Neural cell (in vitro differentiated cells): ENCODE results near the gene DZIP1. TPM values are rescaled to one million over a fixed set of nuclear protein-coding genes. Genes with fewer than 3 reads are reported as not detected.

ENCODE experiments used
- H2AFZ ChIP-seq: fragments of 200-600, 300-800 bp; sonication (generic), shearing (Covaris generic); 2 replicates; pipeline ENCODE4 v1.6.0; 2014; ENCODE audit warnings: low read depth, mild to moderate bottlenecking, antibody characterized with exemption, low read length, moderate library complexity
- H3F3A ChIP-seq: fragments of 200-600 bp; shearing (Covaris generic); 2 replicates; pipeline ENCODE4 v1.6.1; 2016; ENCODE audit warnings: mild to moderate bottlenecking, moderate library complexity, mixed read lengths, antibody characterized with exemption, low read length; ENCODE audit not compliant: insufficient read depth, poor library complexity, severe bottlenecking
- H3K27ac ChIP-seq: fragments of 200-600, 300-800 bp; sonication (generic), shearing (Covaris generic); 2 replicates; pipeline ENCODE4 v1.5.1; 2014; ENCODE audit warnings: mild to moderate bottlenecking, low read length, moderate library complexity
- H3K27me3 ChIP-seq: fragments of 300-800, 200-600 bp; sonication (generic), shearing (Covaris generic); 2 replicates; pipeline ENCODE4 v1.6.0; 2014; ENCODE audit warnings: mild to moderate bottlenecking, low read depth, low read length, moderate library complexity; ENCODE audit not compliant: insufficient read depth
- H3K36me3 ChIP-seq: fragments of 300-800, 200-600 bp; sonication (generic), shearing (Covaris generic); 2 replicates; pipeline ENCODE4 v1.5.1; 2014; ENCODE audit warnings: mild to moderate bottlenecking, antibody characterized with exemption, low read length, moderate library complexity; ENCODE audit not compliant: insufficient read depth
- H3K4me2 ChIP-seq: fragments of 300-800, 200-600 bp; sonication (generic), shearing (Covaris generic); 2 replicates; pipeline ENCODE4 v1.6.0; 2014; ENCODE audit warnings: mild to moderate bottlenecking, low read length
- H3K4me3 ChIP-seq: fragments of 300-800, 200-600 bp; sonication (generic), shearing (Covaris generic); 2 replicates; pipeline ENCODE4 v1.5.1; 2014; ENCODE audit warnings: mild to moderate bottlenecking, low read length, moderate library complexity
- H3K79me2 ChIP-seq: fragments of 200-600 bp; shearing (Covaris generic); replicated peaks from 2 replicates; pipeline ENCODE4 v1.6.0; 2014; ENCODE audit warnings: mild to moderate bottlenecking, low read length, moderate library complexity; ENCODE audit not compliant: insufficient read depth
- H3K9ac ChIP-seq: fragments of 300-800, 200-600 bp; sonication (generic), shearing (Covaris generic); 2 replicates; pipeline ENCODE4 v1.6.1; 2016; ENCODE audit warnings: mild to moderate bottlenecking, low read length, mixed read lengths
- H3K9me2 ChIP-seq: fragments of 200-600 bp; shearing (Covaris generic); 2 replicates; pipeline ENCODE4 v1.6.1; 2016; ENCODE audit warnings: mild to moderate bottlenecking, low read length, mixed read lengths; ENCODE audit not compliant: insufficient read depth
- H3K9me3 ChIP-seq: fragments of 200-600, 300-800 bp; sonication (generic), shearing (Covaris generic); 2 replicates; pipeline ENCODE4 v1.6.1; 2016; ENCODE audit warnings: mild to moderate bottlenecking, mixed run types, low read length, moderate library complexity, mixed read lengths
- H4K20me1 ChIP-seq: fragments of 200-600 bp; shearing (Covaris generic); 2 replicates; pipeline ENCODE4 v1.6.1; 2016; ENCODE audit warnings: mild to moderate bottlenecking, mixed run types; ENCODE audit not compliant: insufficient read depth
- EP300 ChIP-seq: fragments of 450-650 bp; conservative IDR thresholded peaks from 2 replicates; pipeline ENCODE4 v1.6.1; 2014; ENCODE audit warnings: antibody characterized with exemption, mild to moderate bottlenecking, moderate library complexity; ENCODE audit not compliant: poor library complexity, severe bottlenecking
- EZH2 ChIP-seq: fragments of 200-600, 300-800 bp; shearing (Covaris generic), sonication (generic); IDR thresholded peaks from 2 replicates; pipeline ENCODE4 v1.6.1; 2014; ENCODE audit warnings: antibody characterized with exemption, low read length, borderline replicate concordance, mild to moderate bottlenecking; ENCODE audit not compliant: insufficient read depth, poor library complexity, severe bottlenecking
- MXI1 ChIP-seq: fragments of 450-650 bp; conservative IDR thresholded peaks from 2 replicates; pipeline ENCODE4 v1.6.1; 2014; ENCODE audit warnings: antibody characterized with exemption, mild to moderate bottlenecking; ENCODE audit not compliant: poor library complexity, severe bottlenecking
- POLR2AphosphoS5 ChIP-seq: IDR thresholded peaks from 2 replicates; pipeline ENCODE4 v1.6.1; 2012
- RAD21 ChIP-seq: fragments of 450-650 bp; conservative IDR thresholded peaks from 2 replicates; pipeline ENCODE4 v1.6.1; 2014; ENCODE audit warnings: antibody characterized with exemption, mild to moderate bottlenecking, moderate library complexity
- SMC3 ChIP-seq: fragments of 450-650 bp; conservative IDR thresholded peaks from 2 replicates; pipeline ENCODE4 v1.6.1; 2014; ENCODE audit warnings: antibody characterized with exemption, mild to moderate bottlenecking, moderate library complexity; ENCODE audit not compliant: poor library complexity
- TAF1 ChIP-seq: IDR thresholded peaks from 2 replicates; pipeline ENCODE4 v1.6.1; 2012; ENCODE audit warnings: low read depth
- polyA plus RNA-seq: library from polyadenylated mRNA; depleted of rRNA; stranded (reverse); fragments of >200 nt; gene quantifications from 2 replicates; pipeline ENCODE4 v1.2.3, GENCODE V29; 2014
- TF ChIP-seq, protein P1 (sequence below): IDR thresholded peaks from 2 replicates; pipeline ENCODE4 v1.6.1; 2012; ENCODE audit warnings: borderline replicate concordance
- TF ChIP-seq, protein P2 (sequence below): fragments of 450-650 bp; IDR thresholded peaks from 2 replicates; pipeline ENCODE4 v1.5.1; 2014; ENCODE audit warnings: antibody characterized with exemption, mild to moderate bottlenecking, moderate library complexity; ENCODE audit not compliant: poor library complexity, severe bottlenecking

The DZIP1 gene
- polyA plus RNA-seq, 1 donor from 2014 or later: 35.3 TPM

DNA sequence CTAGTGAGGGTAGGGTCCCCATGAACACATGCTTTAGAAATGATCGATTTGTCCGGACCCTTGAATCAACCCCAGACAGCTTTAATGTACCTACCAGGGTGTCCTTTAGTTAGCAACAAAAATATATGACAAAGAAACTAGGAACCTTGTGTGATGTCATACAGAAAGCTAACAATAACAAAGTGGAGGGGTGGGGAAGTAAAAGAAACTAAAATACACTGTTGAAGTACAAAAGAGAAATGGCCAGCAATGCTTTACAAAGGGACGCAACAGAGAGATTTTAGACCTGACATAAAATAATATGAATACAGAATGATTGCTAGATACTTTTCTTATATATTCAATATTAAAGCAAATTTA is 40.0 kb downstream of the DZIP1 start:
- H2AFZ ChIP-seq: no peak overlapping the region
- no peaks in the 10 kb centered on the region for H3K79me2 ChIP-seq

DNA sequence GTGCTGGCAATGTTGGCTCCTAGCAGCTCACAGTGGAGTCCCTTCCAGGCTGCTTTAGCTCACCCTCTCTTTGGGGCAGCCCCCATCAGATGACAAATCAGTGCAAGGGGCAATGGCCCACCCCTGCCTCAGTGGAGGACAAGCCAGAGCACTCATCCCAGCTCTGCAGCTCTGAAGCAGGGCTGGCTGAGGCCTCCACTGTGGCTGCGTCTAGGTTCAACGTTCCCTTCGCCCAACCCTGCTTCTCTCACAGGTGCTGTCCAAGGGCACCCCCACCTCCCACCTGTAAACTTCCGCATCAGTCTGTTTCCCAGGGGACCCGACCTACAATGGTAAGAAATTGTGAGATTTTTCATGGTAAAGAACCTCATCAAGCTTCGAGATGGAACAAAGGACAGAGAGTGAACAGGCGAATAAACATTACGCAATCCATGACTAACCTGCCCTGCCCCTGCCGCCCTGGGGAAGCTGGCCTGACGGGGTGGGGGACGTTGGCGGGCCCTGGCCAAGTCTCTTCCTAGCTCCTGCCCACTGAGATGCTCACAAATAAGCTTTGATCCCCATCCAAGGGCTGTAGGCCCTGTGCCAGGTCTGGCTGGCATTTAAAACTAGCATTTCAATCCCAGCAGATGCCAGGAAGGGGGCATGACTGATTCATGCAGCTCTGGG is 40.5 kb downstream of the DZIP1 start:
- Histone ChIP-seq H3F3A (no peaks in the 10 kb centered on the region), H3K36me3 (no peaks in the 10 kb centered on the region), H3K9me2 (no peaks in the 10 kb centered on the region), H3K4me2 (no peak overlapping the region), H3K79me2 (no peaks in the 10 kb centered on the region), H3K9ac (no peak overlapping the region), H3K27me3 (no peaks in the 10 kb centered on the region), H3K4me3 (no peak overlapping the region), H3K9me3 (no peaks in the 10 kb centered on the region), H4K20me1 (no peaks in the 10 kb centered on the region), H3K27ac (no peak overlapping the region), H2AFZ (no peak overlapping the region)
- TF ChIP-seq, protein P1, sequence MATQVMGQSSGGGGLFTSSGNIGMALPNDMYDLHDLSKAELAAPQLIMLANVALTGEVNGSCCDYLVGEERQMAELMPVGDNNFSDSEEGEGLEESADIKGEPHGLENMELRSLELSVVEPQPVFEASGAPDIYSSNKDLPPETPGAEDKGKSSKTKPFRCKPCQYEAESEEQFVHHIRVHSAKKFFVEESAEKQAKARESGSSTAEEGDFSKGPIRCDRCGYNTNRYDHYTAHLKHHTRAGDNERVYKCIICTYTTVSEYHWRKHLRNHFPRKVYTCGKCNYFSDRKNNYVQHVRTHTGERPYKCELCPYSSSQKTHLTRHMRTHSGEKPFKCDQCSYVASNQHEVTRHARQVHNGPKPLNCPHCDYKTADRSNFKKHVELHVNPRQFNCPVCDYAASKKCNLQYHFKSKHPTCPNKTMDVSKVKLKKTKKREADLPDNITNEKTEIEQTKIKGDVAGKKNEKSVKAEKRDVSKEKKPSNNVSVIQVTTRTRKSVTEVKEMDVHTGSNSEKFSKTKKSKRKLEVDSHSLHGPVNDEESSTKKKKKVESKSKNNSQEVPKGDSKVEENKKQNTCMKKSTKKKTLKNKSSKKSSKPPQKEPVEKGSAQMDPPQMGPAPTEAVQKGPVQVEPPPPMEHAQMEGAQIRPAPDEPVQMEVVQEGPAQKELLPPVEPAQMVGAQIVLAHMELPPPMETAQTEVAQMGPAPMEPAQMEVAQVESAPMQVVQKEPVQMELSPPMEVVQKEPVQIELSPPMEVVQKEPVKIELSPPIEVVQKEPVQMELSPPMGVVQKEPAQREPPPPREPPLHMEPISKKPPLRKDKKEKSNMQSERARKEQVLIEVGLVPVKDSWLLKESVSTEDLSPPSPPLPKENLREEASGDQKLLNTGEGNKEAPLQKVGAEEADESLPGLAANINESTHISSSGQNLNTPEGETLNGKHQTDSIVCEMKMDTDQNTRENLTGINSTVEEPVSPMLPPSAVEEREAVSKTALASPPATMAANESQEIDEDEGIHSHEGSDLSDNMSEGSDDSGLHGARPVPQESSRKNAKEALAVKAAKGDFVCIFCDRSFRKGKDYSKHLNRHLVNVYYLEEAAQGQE: no peak
- TF ChIP-seq POLR2AphosphoS5 (no peak), MXI1 (no peak), SMC3 (no peak), TAF1 (no peak), RAD21 (no peak), EZH2 (no peak), EP300 (no peak)
- TF ChIP-seq, protein P2, sequence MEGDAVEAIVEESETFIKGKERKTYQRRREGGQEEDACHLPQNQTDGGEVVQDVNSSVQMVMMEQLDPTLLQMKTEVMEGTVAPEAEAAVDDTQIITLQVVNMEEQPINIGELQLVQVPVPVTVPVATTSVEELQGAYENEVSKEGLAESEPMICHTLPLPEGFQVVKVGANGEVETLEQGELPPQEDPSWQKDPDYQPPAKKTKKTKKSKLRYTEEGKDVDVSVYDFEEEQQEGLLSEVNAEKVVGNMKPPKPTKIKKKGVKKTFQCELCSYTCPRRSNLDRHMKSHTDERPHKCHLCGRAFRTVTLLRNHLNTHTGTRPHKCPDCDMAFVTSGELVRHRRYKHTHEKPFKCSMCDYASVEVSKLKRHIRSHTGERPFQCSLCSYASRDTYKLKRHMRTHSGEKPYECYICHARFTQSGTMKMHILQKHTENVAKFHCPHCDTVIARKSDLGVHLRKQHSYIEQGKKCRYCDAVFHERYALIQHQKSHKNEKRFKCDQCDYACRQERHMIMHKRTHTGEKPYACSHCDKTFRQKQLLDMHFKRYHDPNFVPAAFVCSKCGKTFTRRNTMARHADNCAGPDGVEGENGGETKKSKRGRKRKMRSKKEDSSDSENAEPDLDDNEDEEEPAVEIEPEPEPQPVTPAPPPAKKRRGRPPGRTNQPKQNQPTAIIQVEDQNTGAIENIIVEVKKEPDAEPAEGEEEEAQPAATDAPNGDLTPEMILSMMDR: no peak

More for the DNA sequence above, 40.0 kb downstream of the DZIP1 start:
- Histone ChIP-seq H3K36me3 (no peaks in the 10 kb centered on the region), H3K9me2 (no peaks in the 10 kb centered on the region), H4K20me1 (no peaks in the 10 kb centered on the region), H3K9me3 (no peaks in the 10 kb centered on the region), H3K4me2 (no peak overlapping the region), H3K9ac (no peak overlapping the region), H3K27ac (no peak overlapping the region), H3K4me3 (no peak overlapping the region), H3K27me3 (no peaks in the 10 kb centered on the region), H3F3A (no peaks in the 10 kb centered on the region)
- TF ChIP-seq TAF1 (no peak), SMC3 (no peak), POLR2AphosphoS5 (no peak)
